ENCODE results near the gene HSF4. TPM values are rescaled to one million over a fixed set of nuclear protein-coding genes. Genes with fewer than 3 reads are reported as not detected.

The HSF4 gene
- total RNA-seq, 1 experiment from 2014 or later: 1.2 TPM

DNA sequence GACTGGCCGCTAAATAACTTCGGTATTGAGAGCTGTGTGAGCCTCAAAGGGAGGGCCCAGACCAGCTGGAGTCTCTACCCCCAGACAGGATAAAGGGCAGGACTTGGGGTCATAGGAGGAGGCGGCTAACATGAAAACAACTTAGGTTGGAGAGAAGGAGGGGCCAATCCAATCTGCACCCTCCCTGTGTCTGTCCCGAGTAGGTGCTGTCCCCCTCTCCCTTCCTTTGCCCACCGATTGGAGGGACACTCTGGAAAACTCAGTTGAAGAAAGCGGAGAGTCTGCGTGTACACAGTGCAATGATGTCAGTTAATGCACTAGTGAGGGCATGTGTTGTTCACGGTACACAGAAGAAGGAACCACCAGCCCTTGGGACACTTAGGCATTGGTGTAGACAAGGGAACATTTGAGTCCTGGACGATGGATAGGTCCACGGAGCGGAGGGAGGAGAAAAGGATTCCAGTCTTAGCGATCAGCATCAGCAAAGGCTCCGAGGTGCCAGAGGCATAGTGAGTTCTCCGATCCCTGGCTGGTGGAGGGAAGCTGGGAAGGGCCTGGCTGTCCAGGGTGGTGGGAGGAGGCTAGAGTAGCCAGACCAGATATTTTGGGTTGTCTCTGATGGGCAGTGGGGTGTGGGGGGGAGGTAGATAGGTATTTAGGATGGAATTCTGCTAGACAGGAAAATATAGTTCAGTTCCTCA lies 6.6 kb downstream of the HSF4 start:
- Histone ChIP-seq H2BK20ac (ENCODE audit: low read depth, low read length, poor library complexity, severe bottlenecking) (no peak overlapping the region), H3K14ac (ENCODE audit: insufficient read depth, low read length) (no peak overlapping the region), H3K9me3 (ENCODE audit: control insufficient read depth, low read depth, low read length) (no peaks in the 10 kb centered on the region), H2AFZ (ENCODE audit: low read length) (no peak overlapping the region), H3K4ac (ENCODE audit: low read depth, low read length) (no peak overlapping the region), H3K18ac (ENCODE audit: insufficient read length, low read depth, low read length) (no peak overlapping the region), H3K9ac (ENCODE audit: extremely low read depth, insufficient read length, low read length) (no peak overlapping the region), H3K56ac (ENCODE audit: insufficient read length, low read depth, low read length) (no peak overlapping the region), H2AK5ac (ENCODE audit: insufficient read length, low read length) (no peak overlapping the region), H4K5ac (ENCODE audit: insufficient read length, low read depth, low read length) (no peak overlapping the region), H3T11ph (ENCODE audit: low read length) (no peak overlapping the region), H2BK12ac (ENCODE audit: insufficient read length, low read depth, low read length) (no peak overlapping the region), H3K4me2 (ENCODE audit: insufficient read depth, insufficient read length, low read length) (peak overlapping the region; percentile 48), H2BK15ac (ENCODE audit: low read depth, low read length) (no peak overlapping the region), H3K79me2 (ENCODE audit: insufficient read depth, low read length) (no peaks in the 10 kb centered on the region), H4K8ac (replicated peaks; ENCODE audit: insufficient read length, low read depth, low read length) (no peak overlapping the region), H3K79me1 (ENCODE audit: insufficient read depth, low read depth, low read length, poor library complexity, severe bottlenecking) (no peaks in the 10 kb centered on the region), H3K27me3 (ENCODE audit: insufficient read depth, low read length) (peaks cover 63% of the 10 kb centered on the region), H3K4me1 (ENCODE audit: insufficient read depth, low read length) (peaks cover 5% of the 10 kb centered on the region; the same call in 1 of the 2 replicates), H3K23me2 (ENCODE audit: insufficient read length, low read depth, low read length, poor library complexity, severe bottlenecking) (peaks cover 16% of the 10 kb centered on the region), H3K23ac (ENCODE audit: insufficient read length, low read depth, low read length) (no peak overlapping the region), H2BK5ac (ENCODE audit: insufficient read length, low read length) (no peak overlapping the region), H3K27ac (ENCODE audit: insufficient read length, low read depth, low read length) (no peak overlapping the region), H4K20me1 (ENCODE audit: control insufficient read depth, insufficient read depth, insufficient read length) (no peaks in the 10 kb centered on the region), H2BK120ac (ENCODE audit: low read depth, low read length, poor library complexity, severe bottlenecking) (no peak overlapping the region), H4K91ac (ENCODE audit: insufficient read length, low read depth, low read length) (no peak overlapping the region)
- peaks cover 0 to 2% (median 0%) of the 10 kb centered on the region in 3 experiments; a peak in 1 of 7 replicates for H3K36me3 Mint-ChIP-seq (ENCODE audit: insufficient read depth in 1 of 3, low read depth in 3 of 3)
- H3K9me3 Mint-ChIP-seq: peaks cover 0 to 3% of the 10 kb centered on the region in 2 experiments; a peak in 1 of 5 replicates
- no peak for DNase-seq
- TF ChIP-seq, protein P1, sequence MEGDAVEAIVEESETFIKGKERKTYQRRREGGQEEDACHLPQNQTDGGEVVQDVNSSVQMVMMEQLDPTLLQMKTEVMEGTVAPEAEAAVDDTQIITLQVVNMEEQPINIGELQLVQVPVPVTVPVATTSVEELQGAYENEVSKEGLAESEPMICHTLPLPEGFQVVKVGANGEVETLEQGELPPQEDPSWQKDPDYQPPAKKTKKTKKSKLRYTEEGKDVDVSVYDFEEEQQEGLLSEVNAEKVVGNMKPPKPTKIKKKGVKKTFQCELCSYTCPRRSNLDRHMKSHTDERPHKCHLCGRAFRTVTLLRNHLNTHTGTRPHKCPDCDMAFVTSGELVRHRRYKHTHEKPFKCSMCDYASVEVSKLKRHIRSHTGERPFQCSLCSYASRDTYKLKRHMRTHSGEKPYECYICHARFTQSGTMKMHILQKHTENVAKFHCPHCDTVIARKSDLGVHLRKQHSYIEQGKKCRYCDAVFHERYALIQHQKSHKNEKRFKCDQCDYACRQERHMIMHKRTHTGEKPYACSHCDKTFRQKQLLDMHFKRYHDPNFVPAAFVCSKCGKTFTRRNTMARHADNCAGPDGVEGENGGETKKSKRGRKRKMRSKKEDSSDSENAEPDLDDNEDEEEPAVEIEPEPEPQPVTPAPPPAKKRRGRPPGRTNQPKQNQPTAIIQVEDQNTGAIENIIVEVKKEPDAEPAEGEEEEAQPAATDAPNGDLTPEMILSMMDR (conservative IDR thresholded peaks at IDR 0.05): no peak
- peak overlapping the region in 1 of 3 experiments; percentile 52; a peak in 1 of 7 replicates for H3K27ac Mint-ChIP-seq
- H3K4me3 Mint-ChIP-seq: peak overlapping the region; percentile 62 to 87
- peaks cover 86% of the 10 kb centered on the region for H3K27me3 Mint-ChIP-seq (ENCODE audit: low read depth)
- WGBS (ENCODE audit: extremely low coverage, insufficient read length, low lambda C conversion rate): no CpG with 5 or more reads among the region's 14 CpGs
- peaks cover 35 to 53% of the 10 kb centered on the region in 2 experiments for H3K4me1 Mint-ChIP-seq

Data from H9 (cell line).